ENCODE data around the gene TEX14. TPM values are rescaled to one million over a fixed set of nuclear protein-coding genes. Genes with fewer than 3 reads are reported as not detected.

Gene TEX14, protein sequence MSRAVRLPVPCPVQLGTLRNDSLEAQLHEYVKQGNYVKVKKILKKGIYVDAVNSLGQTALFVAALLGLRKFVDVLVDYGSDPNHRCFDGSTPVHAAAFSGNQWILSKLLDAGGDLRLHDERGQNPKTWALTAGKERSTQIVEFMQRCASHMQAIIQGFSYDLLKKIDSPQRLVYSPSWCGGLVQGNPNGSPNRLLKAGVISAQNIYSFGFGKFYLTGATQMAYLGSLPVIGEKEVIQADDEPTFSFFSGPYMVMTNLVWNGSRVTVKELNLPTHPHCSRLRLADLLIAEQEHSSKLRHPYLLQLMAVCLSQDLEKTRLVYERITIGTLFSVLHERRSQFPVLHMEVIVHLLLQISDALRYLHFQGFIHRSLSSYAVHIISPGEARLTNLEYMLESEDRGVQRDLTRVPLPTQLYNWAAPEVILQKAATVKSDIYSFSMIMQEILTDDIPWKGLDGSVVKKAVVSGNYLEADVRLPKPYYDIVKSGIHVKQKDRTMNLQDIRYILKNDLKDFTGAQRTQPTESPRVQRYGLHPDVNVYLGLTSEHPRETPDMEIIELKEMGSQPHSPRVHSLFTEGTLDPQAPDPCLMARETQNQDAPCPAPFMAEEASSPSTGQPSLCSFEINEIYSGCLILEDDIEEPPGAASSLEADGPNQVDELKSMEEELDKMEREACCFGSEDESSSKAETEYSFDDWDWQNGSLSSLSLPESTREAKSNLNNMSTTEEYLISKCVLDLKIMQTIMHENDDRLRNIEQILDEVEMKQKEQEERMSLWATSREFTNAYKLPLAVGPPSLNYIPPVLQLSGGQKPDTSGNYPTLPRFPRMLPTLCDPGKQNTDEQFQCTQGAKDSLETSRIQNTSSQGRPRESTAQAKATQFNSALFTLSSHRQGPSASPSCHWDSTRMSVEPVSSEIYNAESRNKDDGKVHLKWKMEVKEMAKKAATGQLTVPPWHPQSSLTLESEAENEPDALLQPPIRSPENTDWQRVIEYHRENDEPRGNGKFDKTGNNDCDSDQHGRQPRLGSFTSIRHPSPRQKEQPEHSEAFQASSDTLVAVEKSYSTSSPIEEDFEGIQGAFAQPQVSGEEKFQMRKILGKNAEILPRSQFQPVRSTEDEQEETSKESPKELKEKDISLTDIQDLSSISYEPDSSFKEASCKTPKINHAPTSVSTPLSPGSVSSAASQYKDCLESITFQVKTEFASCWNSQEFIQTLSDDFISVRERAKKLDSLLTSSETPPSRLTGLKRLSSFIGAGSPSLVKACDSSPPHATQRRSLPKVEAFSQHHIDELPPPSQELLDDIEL (N-terminal part only)
- 0.08 TPM for polyA plus RNA-seq (2013, experiment 1 of 2)
- polyA plus RNA-seq (2013, experiment 2 of 2): 0.08 TPM

GRCh38 chr17:58691701-58692238 lies at the start of gene TEX14:
TEX14 (minus strand) TSS chr17:58692045; CDS start chr17:58652001, 40,044 bp downstream.
- H3K27me3 ChIP-seq (ENCODE audit: control insufficient read depth in 1 of 2, insufficient read depth in 1 of 2, low read length in 2 of 2): no peaks in the 10 kb centered on the region

DNA sequence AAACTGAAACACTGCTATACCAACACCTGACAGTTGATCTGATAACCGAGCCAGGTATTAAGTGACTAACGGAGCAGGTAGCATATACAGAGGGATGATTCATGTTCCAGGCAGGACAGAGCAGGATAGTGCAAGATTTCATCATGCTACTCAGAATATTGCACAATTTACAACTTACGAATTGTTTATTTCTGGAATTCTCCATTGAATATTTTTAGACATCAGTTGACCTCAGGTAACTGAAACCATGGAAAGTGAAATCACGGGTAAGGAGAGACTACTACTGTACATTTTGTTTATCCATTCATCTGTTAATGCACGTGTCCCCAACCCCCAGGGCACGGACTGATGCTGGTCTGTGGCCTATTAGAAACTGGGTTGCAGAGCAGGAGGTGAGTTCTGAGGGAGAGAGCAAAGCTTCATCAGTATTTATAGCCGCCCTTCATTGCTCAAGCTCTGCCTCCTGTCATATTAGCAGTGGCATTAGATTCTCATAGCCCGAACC lies 49.3 kb upstream of the TEX14 start:
- Histone ChIP-seq H3K18ac (ENCODE audit: low read depth in 1 of 2, low read length in 2 of 2) (no peak overlapping the region), H3K4me2 (ENCODE audit: low read length, poor library complexity, severe bottlenecking) (no peak overlapping the region), H3K4me3 (ENCODE audit: insufficient read depth in 1 of 2, low read depth in 1 of 2, low read length in 2 of 2) (no peak overlapping the region), H3K79me1 (replicated peaks; ENCODE audit: low read length, poor library complexity, severe bottlenecking) (no peaks in the 10 kb centered on the region), H2BK12ac (ENCODE audit: low read length in 2 of 2) (no peak overlapping the region), H2AK5ac (ENCODE audit: low read length, severe bottlenecking) (no peak overlapping the region), H3K27me3 (ENCODE audit: control insufficient read depth in 1 of 2, insufficient read depth in 1 of 2, low read length in 2 of 2) (no peaks in the 10 kb centered on the region), H3K9ac (ENCODE audit: low read length) (no peak overlapping the region), H3K4ac (ENCODE audit: low read depth in 1 of 2, low read length in 2 of 2) (no peak overlapping the region), H4K91ac (ENCODE audit: low read length) (no peak overlapping the region), H3K14ac (ENCODE audit: low read length in 2 of 2) (no peak overlapping the region), H4K8ac (ENCODE audit: low read length) (no peak overlapping the region), H3K27ac (ENCODE audit: low read length, poor library complexity, severe bottlenecking) (no peak overlapping the region), H3K9me3 (ENCODE audit: control insufficient read depth, low read length) (no peaks in the 10 kb centered on the region), H2BK5ac (ENCODE audit: low read depth, low read length, poor library complexity, severe bottlenecking) (no peak overlapping the region), H3K4me1 (ENCODE audit: control insufficient read depth, insufficient read depth, low read depth, low read length) (no peaks in the 10 kb centered on the region), H3K36me3 (ENCODE audit: control insufficient read depth in 1 of 2, insufficient read depth in 2 of 2, low read depth in 1 of 2, low read length in 2 of 2) (no peaks in the 10 kb centered on the region), H3K23ac (ENCODE audit: low read length in 2 of 2) (no peak overlapping the region), H2AFZ (ENCODE audit: low read depth, low read length) (no peak overlapping the region), H2BK120ac (ENCODE audit: low read depth, low read length) (no peak overlapping the region), H2BK15ac (ENCODE audit: low read depth, poor library complexity, severe bottlenecking) (no peak overlapping the region)
- DNase-seq: peak; percentile 43
- 92% methylated on average over 7 of the region's 8 CpGs for WGBS

More at GRCh38 chr17:58691701-58692238, at the start of gene TEX14:
- Histone ChIP-seq H2AK5ac (ENCODE audit: low read length, severe bottlenecking) (no peak within 1 kb of the TSS), H3K9ac (ENCODE audit: low read length) (peak within 1 kb of the TSS; percentile 88), H3K23ac (ENCODE audit: low read length in 2 of 2) (no peak within 1 kb of the TSS), H2BK5ac (ENCODE audit: low read depth, low read length, poor library complexity, severe bottlenecking) (no peak within 1 kb of the TSS), H4K8ac (ENCODE audit: low read length) (peak within 1 kb of the TSS; percentile 80), H2BK12ac (ENCODE audit: low read length in 2 of 2) (no peak within 1 kb of the TSS), H3K79me1 (replicated peaks; ENCODE audit: low read length, poor library complexity, severe bottlenecking) (no peaks in the 10 kb centered on the region), H2BK120ac (ENCODE audit: low read depth, low read length) (no peak within 1 kb of the TSS), H3K4me2 (ENCODE audit: low read length, poor library complexity, severe bottlenecking) (peak within 1 kb of the TSS; percentile 24), H2BK15ac (ENCODE audit: low read depth, poor library complexity, severe bottlenecking) (no peak within 1 kb of the TSS), H3K4me1 (ENCODE audit: control insufficient read depth, insufficient read depth, low read depth, low read length) (peaks cover 3% of the 10 kb centered on the region), H3K4me3 (ENCODE audit: insufficient read depth in 1 of 2, low read depth in 1 of 2, low read length in 2 of 2) (peak within 1 kb of the TSS; percentile 58 to 93), H2AFZ (ENCODE audit: low read depth, low read length) (peak within 1 kb of the TSS; percentile 97), H3K14ac (ENCODE audit: low read length in 2 of 2) (no peak within 1 kb of the TSS), H3K36me3 (ENCODE audit: control insufficient read depth in 1 of 2, insufficient read depth in 2 of 2, low read depth in 1 of 2, low read length in 2 of 2) (peaks cover 0 to under 1% of the 10 kb centered on the region in 2 experiments), H4K91ac (ENCODE audit: low read length) (peak within 1 kb of the TSS; percentile 21), H3K18ac (ENCODE audit: low read depth in 1 of 2, low read length in 2 of 2) (no peak within 1 kb of the TSS), H3K4ac (ENCODE audit: low read depth in 1 of 2, low read length in 2 of 2) (peak within 1 kb of the TSS; percentile 62 to 78), H3K9me3 (ENCODE audit: control insufficient read depth, low read length) (no peaks in the 10 kb centered on the region), H3K27ac (ENCODE audit: low read length, poor library complexity, severe bottlenecking) (peak within 1 kb of the TSS; percentile 11)
- 93% methylated on average over 16 of the region's 19 CpGs for WGBS
- no peak for DNase-seq

GRCh38 chr17:58734811-58735210 lies 43.0 kb upstream of the TEX14 start:
- no peaks in the 10 kb centered on the region for H3K9me3 ChIP-seq (ENCODE audit: control insufficient read depth, low read length)
- H3K14ac ChIP-seq (ENCODE audit: low read length in 2 of 2): no peak overlapping the region
- no peaks in the 10 kb centered on the region for H3K4me1 ChIP-seq (ENCODE audit: control insufficient read depth, insufficient read depth, low read depth, low read length)
- no peak overlapping the region for H3K9ac ChIP-seq (ENCODE audit: low read length)
- H3K4ac ChIP-seq (ENCODE audit: low read depth in 1 of 2, low read length in 2 of 2): no peak overlapping the region
- H2BK5ac ChIP-seq (ENCODE audit: low read depth, low read length, poor library complexity, severe bottlenecking): no peak overlapping the region
- no peaks in the 10 kb centered on the region for H3K79me1 ChIP-seq (replicated peaks; ENCODE audit: low read length, poor library complexity, severe bottlenecking)
- no peaks in the 10 kb centered on the region for H3K27me3 ChIP-seq (ENCODE audit: control insufficient read depth in 1 of 2, insufficient read depth in 1 of 2, low read length in 2 of 2)
- no peak overlapping the region for H4K91ac ChIP-seq (ENCODE audit: low read length)
- no peak overlapping the region for H3K4me3 ChIP-seq (ENCODE audit: insufficient read depth in 1 of 2, low read depth in 1 of 2, low read length in 2 of 2)
- no peak overlapping the region for H2AK5ac ChIP-seq (ENCODE audit: low read length, severe bottlenecking)
- 61% methylated on average over 1 of the region's 3 CpGs for WGBS
- H3K27ac ChIP-seq (ENCODE audit: low read length, poor library complexity, severe bottlenecking): no peak overlapping the region
- H3K23ac ChIP-seq (ENCODE audit: low read length in 2 of 2): no peak overlapping the region
- H3K36me3 ChIP-seq (ENCODE audit: control insufficient read depth in 1 of 2, insufficient read depth in 2 of 2, low read depth in 1 of 2, low read length in 2 of 2): peaks cover 0 to 6% of the 10 kb centered on the region in 2 experiments
- no peak overlapping the region for H4K8ac ChIP-seq (ENCODE audit: low read length)
- H2BK120ac ChIP-seq (ENCODE audit: low read depth, low read length): no peak overlapping the region
- DNase-seq: no peak
- no peak overlapping the region for H2BK12ac ChIP-seq (ENCODE audit: low read length in 2 of 2)
- H2BK15ac ChIP-seq (ENCODE audit: low read depth, poor library complexity, severe bottlenecking): no peak overlapping the region
- no peak overlapping the region for H3K4me2 ChIP-seq (ENCODE audit: low read length, poor library complexity, severe bottlenecking)
- no peak overlapping the region for H3K18ac ChIP-seq (ENCODE audit: low read depth in 1 of 2, low read length in 2 of 2)
- H2AFZ ChIP-seq (ENCODE audit: low read depth, low read length): no peak overlapping the region
